Gastrocnemius medialis (tissue), 4 donors: ENCODE measurements around the gene VSNL1. TPM values are rescaled to one million over a fixed set of nuclear protein-coding genes. Genes with fewer than 3 reads are reported as not detected.

Experiments used
- ATAC-seq, 2 donors: fragments of 150-250 bp; one replicate each; pipeline ENCODE4 v1.9.1; 2016
- DNase-seq, 2 donors: peaks; one replicate each; pipeline ENCODE4 v3.0.0-alpha.2; 2019
- H3K27ac ChIP-seq, 4 donors: fragments of 200-600 bp; sonication (generic); 1 replicate in 1 of 4; 2 replicates in 3 of 4; pipeline ENCODE4 v1.5.1; 2016 to 2018; ENCODE audit warnings: mild to moderate bottlenecking in 2 of 4, moderate library complexity in 1 of 4
- H3K27me3 ChIP-seq, 3 donors: fragments of 200-600 bp; sonication (generic) in 2 of 3; 1 replicate in 1 of 3; 2 replicates in 2 of 3; pipeline versions ENCODE4 v1.5.1 to v1.6.0; 2016 to 2019; ENCODE audit warnings: mild to moderate bottlenecking in 1 of 3, moderate library complexity in 1 of 3
- H3K36me3 ChIP-seq, 2 donors: fragments of 200-600 bp; sonication (generic) in 1 of 2; one replicate each; pipeline ENCODE4 v1.5.1; 2017 to 2018
- H3K4me1 ChIP-seq, 2 donors: fragments of 200-600 bp; sonication (generic) in 1 of 2; one replicate each; pipeline ENCODE4 v1.5.1; 2016 to 2017; ENCODE audit warnings: mild to moderate bottlenecking in 2 of 2
- H3K4me3 ChIP-seq, 4 donors: fragments of 200-600 bp; sonication (generic) in 3 of 4; 1 replicate in 1 of 4; 2 replicates in 3 of 4; pipeline ENCODE4 v1.5.1; 2016 to 2019; ENCODE audit warnings: mild to moderate bottlenecking in 2 of 4
- H3K9me3 ChIP-seq, 3 donors: fragments of 200-600 bp; sonication (generic) in 2 of 3; 1 replicate in 1 of 3; 2 replicates in 2 of 3; pipeline ENCODE4 v1.5.1; 2016 to 2019
- CTCF ChIP-seq, 5 experiments: fragments of 450-650 bp in 3 of 5; fragments of 200-600 bp in 2 of 5; sonication (generic) in 2 of 5; IDR thresholded peaks in 4 of 5; conservative IDR thresholded peaks in 1 of 5; 1 replicate in 4 of 5; 2 replicates in 1 of 5; pipeline ENCODE4 v1.5.1; 2016 to 2019; ENCODE audit warnings: antibody characterized with exemption in 5 of 5, mild to moderate bottlenecking in 3 of 5, moderate library complexity in 3 of 5
- POLR2A ChIP-seq, 2 donors: fragments of 450-650 bp; IDR thresholded peaks; one replicate each; pipeline ENCODE4 v1.6.1; 2017; ENCODE audit warnings: antibody characterized with exemption in 2 of 2, mild to moderate bottlenecking in 2 of 2, moderate library complexity in 2 of 2
- in situ Hi-C, 4 donors: fragments of 200-750 bp; cut with MboI; loops; one replicate each; pipeline versions ENCODE4 v1.15.0 to v1.8.0; 2017; ENCODE audit warnings: low sequenced_read_pairs in 4 of 4
- intact Hi-C: fragments of 100-400 bp; cut with DNase I; formaldehyde crosslinking; loops from one replicate; pipeline ENCODE4 v1.15.1; 2023; ENCODE audit warnings: low total_unique reads
- total RNA-seq, 4 donors: library from RNA; depleted of rRNA; stranded (reverse); fragments of >200 nt; gene quantifications; one replicate each; pipeline versions ENCODE4 v1.1.0 to v1.2.3, GENCODE V29; 2016

Gene VSNL1
- total RNA-seq, 4 donors from 2014 or later = not detected

DNA sequence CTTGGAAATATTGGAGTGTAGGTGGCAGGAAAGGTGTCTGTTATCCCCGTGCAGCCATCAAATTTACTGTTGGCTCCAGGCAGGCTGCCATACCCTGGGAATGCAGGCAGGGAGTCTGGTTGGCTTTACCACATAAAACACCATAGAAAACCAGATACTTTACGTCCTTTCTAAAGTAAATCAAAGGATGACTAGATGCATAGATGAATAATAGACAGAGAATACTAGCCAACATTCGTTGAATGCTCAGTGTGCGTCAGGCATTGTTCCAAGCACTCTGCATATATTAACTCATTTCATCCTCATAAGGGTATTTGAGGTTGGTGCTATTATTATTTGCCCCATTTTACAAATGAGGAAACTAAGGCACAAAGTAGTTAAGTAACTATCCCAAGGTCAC, 65.2 kb downstream of the VSNL1 start:
- Histone ChIP-seq H3K9me3 (no peaks in the 10 kb centered on the region), H3K36me3 (no peaks in the 10 kb centered on the region), H3K4me1 (no peaks in the 10 kb centered on the region), H3K4me3 (no peak overlapping the region), H3K27me3 (no peaks in the 10 kb centered on the region), H3K27ac (no peak overlapping the region)
- intact Hi-C loops = no loop called here
- no peak for DNase-seq
- ATAC-seq = no peak
- in situ Hi-C loops = no loop called here
- TF ChIP-seq POLR2A (IDR thresholded peaks at IDR 0.05) (no peak), CTCF (IDR thresholded peaks at IDR 0.05 in 4 of 5, conservative IDR thresholded peaks at IDR 0.05 in 1 of 5) (no peak)

DNA sequence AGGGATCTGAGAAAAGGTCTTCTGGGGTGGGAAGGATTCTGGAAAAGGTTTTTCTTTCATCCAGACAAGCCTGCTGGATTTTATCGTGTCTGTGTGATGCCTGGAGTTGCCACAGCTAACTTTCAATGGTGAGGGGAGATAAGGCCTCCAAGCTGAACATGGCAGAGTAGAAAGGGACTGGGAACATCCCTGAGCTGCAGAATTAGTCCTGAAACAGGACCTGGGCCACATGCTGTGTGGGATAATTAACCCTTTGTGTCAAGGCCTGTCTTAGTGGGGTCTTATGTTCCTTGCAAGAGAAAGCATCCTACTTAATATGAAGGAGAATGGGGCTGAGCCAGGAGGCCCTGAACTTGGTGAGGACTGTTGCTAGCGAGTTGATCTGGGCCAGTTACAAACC, 66.4 kb downstream of the VSNL1 start:
- H3K27me3 ChIP-seq = no peaks in the 10 kb centered on the region
- no peak for TF ChIP-seq POLR2A (IDR thresholded peaks at IDR 0.05)
- no peak for TF ChIP-seq CTCF (IDR thresholded peaks at IDR 0.05 in 4 of 5, conservative IDR thresholded peaks at IDR 0.05 in 1 of 5)
- H3K4me3 ChIP-seq = no peak overlapping the region
- H3K4me1 ChIP-seq = no peaks in the 10 kb centered on the region
- DNase-seq (no peak), ATAC-seq (no peak)
- intact Hi-C loops = no loop called here
- no peaks in the 10 kb centered on the region for H3K9me3 ChIP-seq
- no peak overlapping the region for H3K27ac ChIP-seq
- no peaks in the 10 kb centered on the region for H3K36me3 ChIP-seq
- in situ Hi-C loops = no loop called here

DNA sequence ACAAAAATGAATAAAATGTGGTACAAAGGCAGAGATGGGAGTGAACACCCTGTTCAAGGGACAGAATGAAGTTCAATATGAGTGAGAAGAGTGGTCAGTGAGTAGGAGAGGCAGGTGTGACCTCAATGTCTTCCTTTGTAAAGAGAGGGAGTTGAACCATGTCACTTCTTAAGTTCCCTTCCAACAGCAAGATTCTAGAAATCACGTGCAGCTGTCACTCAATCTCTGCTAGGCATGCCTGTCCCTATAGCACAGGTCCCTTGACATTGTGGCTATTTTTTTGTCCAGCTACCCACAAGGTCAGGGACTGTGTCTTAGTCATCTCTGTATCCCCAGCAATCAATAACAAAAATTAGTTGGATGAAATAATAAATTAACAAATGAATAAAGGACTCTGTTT, 66.9 kb downstream of the VSNL1 start:
- Histone ChIP-seq H3K9me3 (no peaks in the 10 kb centered on the region), H3K4me1 (no peaks in the 10 kb centered on the region), H3K27ac (no peak overlapping the region), H3K27me3 (no peaks in the 10 kb centered on the region), H3K36me3 (no peaks in the 10 kb centered on the region), H3K4me3 (no peak overlapping the region)
- TF ChIP-seq POLR2A (IDR thresholded peaks at IDR 0.05) = no peak
- intact Hi-C loops (no loop called here), in situ Hi-C loops (no loop called here)
- ATAC-seq = no peak
- DNase-seq = no peak

DNA sequence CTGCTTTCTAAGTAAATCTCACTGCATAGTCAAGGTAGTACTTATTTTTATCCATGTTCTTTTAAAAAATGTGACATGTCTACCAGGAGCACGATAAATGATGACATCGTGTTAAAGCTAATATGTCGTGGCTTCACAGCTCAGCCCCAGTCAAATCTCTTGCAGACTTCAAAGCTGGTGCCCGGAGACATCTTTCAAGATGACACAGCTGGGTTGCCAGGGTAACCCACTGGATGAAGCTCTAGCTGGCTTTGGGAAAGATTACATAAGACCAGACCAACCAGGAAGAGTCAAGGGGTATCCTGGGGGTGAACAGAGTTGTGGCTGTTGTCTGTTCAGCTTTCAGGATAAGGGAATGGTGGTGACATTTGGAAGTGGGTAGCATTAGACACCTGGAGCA, 67.8 kb downstream of the VSNL1 start:
- Histone ChIP-seq H3K27ac (no peak overlapping the region), H3K9me3 (no peaks in the 10 kb centered on the region), H3K4me1 (no peaks in the 10 kb centered on the region), H3K36me3 (no peaks in the 10 kb centered on the region), H3K4me3 (no peak overlapping the region), H3K27me3 (no peaks in the 10 kb centered on the region)
- no peak for TF ChIP-seq CTCF (IDR thresholded peaks at IDR 0.05 in 4 of 5, conservative IDR thresholded peaks at IDR 0.05 in 1 of 5)
- intact Hi-C loops = no loop called here
- no peak for ATAC-seq
- in situ Hi-C loops = no loop called here
- DNase-seq = no peak

- in situ Hi-C loops (no loop called here), intact Hi-C loops (no loop called here)
- ATAC-seq (no peak), DNase-seq (no peak)
- TF ChIP-seq POLR2A (IDR thresholded peaks at IDR 0.05) (no peak), CTCF (IDR thresholded peaks at IDR 0.05 in 4 of 5, conservative IDR thresholded peaks at IDR 0.05 in 1 of 5) (no peak)
- H3K27ac ChIP-seq = no peak overlapping the region
- H3K4me1 ChIP-seq = no peaks in the 10 kb centered on the region
- H3K4me3 ChIP-seq = no peak overlapping the region
- H3K9me3 ChIP-seq = no peaks in the 10 kb centered on the region
- H3K27me3 ChIP-seq = no peaks in the 10 kb centered on the region
- no peaks in the 10 kb centered on the region for H3K36me3 ChIP-seq
Measured at GRCh38 chr2:17610521-17610920, 70.0 kb downstream of the VSNL1 start.
